Measurements from ENCODE around the gene MAD2L2.

MAD2L2 gene

DNA sequence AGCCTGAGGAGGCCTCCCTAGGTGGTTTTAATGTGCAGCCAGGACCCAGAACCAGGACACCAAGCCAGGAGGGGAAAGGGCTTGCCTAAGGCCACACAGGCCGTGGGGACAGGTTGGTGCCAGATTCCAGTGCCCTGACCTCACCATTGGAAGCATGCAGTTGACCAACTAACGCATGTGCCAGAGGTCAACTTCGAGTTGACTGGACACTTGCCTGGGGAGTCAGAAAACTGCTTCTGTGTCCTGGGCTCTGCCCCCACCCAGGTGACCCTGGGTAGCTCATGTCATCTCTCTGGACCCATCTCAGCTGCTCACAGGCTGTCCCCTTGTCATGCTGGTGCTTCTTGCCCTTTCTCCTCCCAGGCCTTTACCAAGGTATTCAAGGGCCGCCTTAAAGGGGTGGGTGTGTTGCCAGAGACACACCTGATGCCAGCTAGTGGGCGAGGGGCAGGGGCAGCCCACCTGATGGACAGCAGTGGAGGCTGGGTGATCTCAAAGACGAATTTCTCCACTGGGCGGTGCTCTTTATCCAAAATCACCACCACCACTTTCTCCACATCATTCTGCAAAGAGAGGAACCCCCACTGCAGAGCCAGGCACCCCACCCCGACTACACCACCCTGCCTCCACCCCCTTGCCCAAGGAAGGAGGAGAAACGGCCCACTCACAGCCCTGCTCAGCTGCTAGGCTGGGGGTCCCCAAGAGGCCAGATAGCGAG, 4.4 kb downstream of the MAD2L2 start:
- no peak for DNase-seq (ENCODE audit: low read depth)
- TF ChIP-seq, protein P1, sequence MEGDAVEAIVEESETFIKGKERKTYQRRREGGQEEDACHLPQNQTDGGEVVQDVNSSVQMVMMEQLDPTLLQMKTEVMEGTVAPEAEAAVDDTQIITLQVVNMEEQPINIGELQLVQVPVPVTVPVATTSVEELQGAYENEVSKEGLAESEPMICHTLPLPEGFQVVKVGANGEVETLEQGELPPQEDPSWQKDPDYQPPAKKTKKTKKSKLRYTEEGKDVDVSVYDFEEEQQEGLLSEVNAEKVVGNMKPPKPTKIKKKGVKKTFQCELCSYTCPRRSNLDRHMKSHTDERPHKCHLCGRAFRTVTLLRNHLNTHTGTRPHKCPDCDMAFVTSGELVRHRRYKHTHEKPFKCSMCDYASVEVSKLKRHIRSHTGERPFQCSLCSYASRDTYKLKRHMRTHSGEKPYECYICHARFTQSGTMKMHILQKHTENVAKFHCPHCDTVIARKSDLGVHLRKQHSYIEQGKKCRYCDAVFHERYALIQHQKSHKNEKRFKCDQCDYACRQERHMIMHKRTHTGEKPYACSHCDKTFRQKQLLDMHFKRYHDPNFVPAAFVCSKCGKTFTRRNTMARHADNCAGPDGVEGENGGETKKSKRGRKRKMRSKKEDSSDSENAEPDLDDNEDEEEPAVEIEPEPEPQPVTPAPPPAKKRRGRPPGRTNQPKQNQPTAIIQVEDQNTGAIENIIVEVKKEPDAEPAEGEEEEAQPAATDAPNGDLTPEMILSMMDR (IDR thresholded peaks at IDR 0.05; ENCODE audit: low read depth, low read length, missing control alignments): no peak
- in situ Hi-C loops (cut with HindIII; ENCODE audit: low sequenced_read_pairs): no loop called here

DNA sequence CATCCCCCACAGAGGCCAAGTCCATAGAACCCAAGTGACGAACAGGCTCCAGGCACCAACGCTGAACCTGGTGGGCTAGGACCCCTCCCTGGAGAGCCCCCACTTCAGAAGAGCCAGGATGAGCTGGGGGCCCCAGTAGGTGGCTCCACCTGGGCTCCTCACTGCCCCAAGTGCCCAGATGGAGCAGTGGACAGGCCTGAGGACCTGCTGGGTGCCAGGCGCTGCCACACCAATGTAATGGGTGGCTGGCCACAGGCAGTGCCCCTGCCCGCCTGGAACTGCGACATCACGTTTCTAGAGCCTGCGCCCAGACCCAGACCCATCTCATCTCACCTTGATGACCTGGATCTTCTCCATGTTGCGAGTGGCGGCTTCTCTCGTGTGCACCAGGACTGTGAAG, 5.6 kb downstream of the MAD2L2 start:
- DNase-seq (ENCODE audit: low read depth): no peak
- no peak overlapping the region for H3K4me3 ChIP-seq (ENCODE audit: low read depth, low read length)
- TF ChIP-seq, protein P1 (IDR thresholded peaks at IDR 0.05; ENCODE audit: low read depth, low read length, missing control alignments): no peak

More for the DNA sequence above, 4.4 kb downstream of the MAD2L2 start:
- no peak overlapping the region for H3K4me3 ChIP-seq (ENCODE audit: low read depth, low read length)

DNA sequence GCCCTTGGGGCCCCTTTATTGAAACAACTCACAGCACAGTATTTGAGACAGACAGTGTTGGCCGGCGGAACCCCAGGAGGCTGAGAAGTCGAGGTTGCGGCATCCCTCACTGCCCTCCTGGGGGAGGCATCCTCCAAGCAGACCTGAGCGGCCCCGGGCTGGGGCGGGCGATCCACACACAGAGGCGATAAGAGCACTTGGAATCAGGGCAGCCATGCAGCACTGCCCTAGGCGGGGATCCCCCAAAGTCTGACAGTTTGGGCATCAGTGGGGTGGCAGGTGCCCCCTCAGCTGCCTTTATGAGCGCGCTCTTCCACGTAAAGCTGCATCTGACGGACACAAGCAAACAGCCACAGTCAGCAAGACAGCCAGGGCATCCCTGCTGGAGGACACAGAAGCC, 6.5 kb downstream of the MAD2L2 start:
- in situ Hi-C loops (cut with HindIII; ENCODE audit: low sequenced_read_pairs): no loop called here
- no peak for DNase-seq (ENCODE audit: low read depth)
- TF ChIP-seq, protein P1 (IDR thresholded peaks at IDR 0.05; ENCODE audit: low read depth, low read length, missing control alignments): no peak
- no peak overlapping the region for H3K4me3 ChIP-seq (ENCODE audit: low read depth, low read length)

More for the DNA sequence above, 5.6 kb downstream of the MAD2L2 start:
- in situ Hi-C loops (cut with HindIII; ENCODE audit: low sequenced_read_pairs): no loop called here

DNA sequence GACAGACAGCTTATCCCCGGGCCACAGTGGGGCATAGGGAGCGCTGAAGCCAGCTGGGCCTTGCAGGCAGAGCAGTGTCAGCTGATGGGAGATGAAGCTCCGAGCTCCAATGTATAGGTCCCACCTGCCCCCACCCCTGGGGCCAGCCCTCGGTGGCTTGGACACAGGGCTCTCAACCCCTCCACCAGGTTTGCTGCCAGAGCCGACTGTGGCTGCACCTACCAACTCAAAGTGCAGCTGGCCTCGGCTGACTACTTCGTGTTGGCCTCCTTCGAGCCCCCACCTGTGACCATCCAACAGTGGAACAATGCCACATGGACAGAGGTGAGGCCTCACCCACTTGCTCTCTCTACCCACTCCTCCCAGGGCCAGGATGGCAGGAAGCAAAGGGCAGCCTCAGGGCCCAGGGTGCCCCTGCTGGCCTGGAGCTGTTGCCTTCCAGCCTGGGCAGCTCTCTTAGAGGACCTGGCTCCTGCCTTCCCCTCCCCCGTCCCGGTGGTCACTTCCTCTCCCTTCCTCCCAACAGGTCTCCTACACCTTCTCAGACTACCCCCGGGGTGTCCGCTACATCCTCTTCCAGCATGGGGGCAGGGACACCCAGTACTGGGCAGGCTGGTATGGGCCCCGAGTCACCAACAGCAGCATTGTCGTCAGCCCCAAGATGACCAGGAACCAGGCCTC, 7.7 kb downstream of the MAD2L2 start:
- DNase-seq (ENCODE audit: low read depth): no peak
- TF ChIP-seq, protein P1 (IDR thresholded peaks at IDR 0.05; ENCODE audit: low read depth, low read length, missing control alignments): no peak
- in situ Hi-C loops (cut with HindIII; ENCODE audit: low sequenced_read_pairs): no loop called here
- no peak overlapping the region for H3K4me3 ChIP-seq (ENCODE audit: low read depth, low read length)

DNA sequence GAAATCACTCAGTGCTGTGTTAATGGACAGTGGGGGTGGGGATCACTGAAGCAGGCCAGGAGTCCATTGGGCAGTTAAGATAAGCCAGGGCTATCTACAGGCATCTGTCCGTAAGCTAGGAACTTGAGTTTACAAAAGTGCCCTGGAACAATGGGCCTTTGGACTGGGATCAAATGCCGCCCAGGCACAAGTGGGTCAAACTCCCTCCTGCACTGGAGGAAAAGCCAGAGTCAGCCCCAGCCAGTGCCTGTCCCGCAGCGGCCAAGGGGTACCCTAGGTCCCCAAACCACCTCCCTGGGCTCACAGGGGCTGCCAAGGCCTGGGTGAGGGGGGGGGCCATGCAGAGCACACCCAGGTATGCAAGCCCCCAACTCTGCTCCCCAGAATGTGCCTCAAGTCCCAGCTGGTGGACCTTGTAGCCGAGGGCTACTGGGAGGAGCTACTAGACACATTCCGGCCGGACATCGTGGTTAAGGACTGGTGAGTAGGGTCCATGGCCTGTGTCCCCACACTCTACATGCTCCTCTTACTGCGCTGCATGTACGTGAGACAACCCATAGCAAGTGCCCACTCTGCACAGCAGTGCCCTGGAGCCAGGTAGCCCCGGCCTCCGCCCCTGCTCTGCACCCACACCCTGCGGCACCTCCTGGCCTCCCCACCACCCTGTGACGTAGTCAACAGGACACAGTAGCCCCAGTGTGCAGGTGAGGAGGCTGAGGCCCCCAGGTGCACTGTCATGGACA, 9.2 kb downstream of the MAD2L2 start:
- H3K4me3 ChIP-seq (ENCODE audit: low read depth, low read length): no peak overlapping the region
- no peak for DNase-seq (ENCODE audit: low read depth)
- TF ChIP-seq, protein P1 (IDR thresholded peaks at IDR 0.05; ENCODE audit: low read depth, low read length, missing control alignments): no peak
- in situ Hi-C loops (cut with HindIII; ENCODE audit: low sequenced_read_pairs): no loop called here

DNA sequence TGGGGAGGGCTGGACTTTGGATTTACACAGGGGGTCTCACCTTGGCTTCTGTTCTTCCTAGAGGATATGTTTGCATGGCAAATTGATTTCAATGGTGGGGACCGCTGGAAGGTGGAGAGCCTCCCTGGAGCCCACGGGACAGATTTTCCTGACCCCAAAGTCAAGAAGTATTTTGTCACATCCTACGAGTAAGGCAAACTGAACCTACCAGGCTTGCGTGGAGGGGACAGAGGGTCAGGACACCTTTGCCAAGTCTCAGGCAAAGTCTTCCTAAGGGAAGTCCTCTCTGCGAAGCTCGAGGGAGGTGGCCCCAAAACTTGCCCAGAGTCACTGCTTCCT, 9.8 kb downstream of the MAD2L2 start:
- no peak for DNase-seq (ENCODE audit: low read depth)
- TF ChIP-seq, protein P1 (IDR thresholded peaks at IDR 0.05; ENCODE audit: low read depth, low read length, missing control alignments): no peak
- in situ Hi-C loops (cut with HindIII; ENCODE audit: low sequenced_read_pairs): no loop called here
- no peak overlapping the region for H3K4me3 ChIP-seq (ENCODE audit: low read depth, low read length)
